SK-N-SH (cell line): ENCODE measurements around the gene SPATA24. TPM values are rescaled to one million over a fixed set of nuclear protein-coding genes. Genes with fewer than 3 reads are reported as not detected.

ENCODE experiments used
- CTCF ChIA-PET: fragments of 300-600, 350-600 bp; formaldehyde crosslinking; extraction: SDS; loops from one replicate; lab custom pipeline; 2021; lab: Yijun Ruan, JAX
- POLR2A ChIA-PET: fragments of 350-600 bp; sonication (Branson Sonifier 250); formaldehyde crosslinking; extraction: SDS; loops from one replicate; lab custom pipeline; 2020; ENCODE audit warnings: antibody characterized with exemption, inconsistent platforms; lab: Yijun Ruan, JAX
- DNase-seq: peaks from one replicate; pipeline ENCODE4 v3.0.0; 2012
- H2AFZ ChIP-seq: fragments of 200-600 bp; sonication (generic); 2 replicates; pipeline ENCODE4 v1.8.1; 2016; ENCODE audit warnings: antibody characterized with exemption, mild to moderate bottlenecking, low read depth
- H3F3A ChIP-seq: fragments of 200-600 bp; sonication (generic); replicated peaks from 2 replicates; pipeline ENCODE3; 2016; ENCODE audit warnings: antibody characterized with exemption, mild to moderate bottlenecking; ENCODE audit not compliant: insufficient read depth
- H3K27ac ChIP-seq, 2 experiments: fragments of 200-500 bp in 1 of 2; fragments of 200-600 bp in 1 of 2; sonication (Bioruptor generic) in 1 of 2; sonication (generic), shearing (Covaris generic) in 1 of 2; 2 replicates each; pipeline versions ENCODE4 v1.5.1 to v1.6.1; 2014 to 2016; ENCODE audit warnings: low read depth in 2 of 2, inconsistent platforms in 1 of 2, low read length in 1 of 2, mild to moderate bottlenecking in 1 of 2, mixed read lengths in 1 of 2
- H3K27me3 ChIP-seq: fragments of 200-600 bp; sonication (generic), shearing (Covaris generic); 2 replicates; pipeline ENCODE4 v1.6.1; 2016; ENCODE audit warnings: mixed run types; ENCODE audit not compliant: insufficient read depth
- H3K36me3 ChIP-seq, 2 experiments: fragments of 200-500 bp in 1 of 2; fragments of 200-600 bp in 1 of 2; sonication (Bioruptor generic) in 1 of 2; sonication (generic) in 1 of 2; replicated peaks in 1 of 2; 2 replicates each; pipeline versions ENCODE3 to v1.5.1; 2014 to 2016; ENCODE audit warnings: low read length in 1 of 2, mild to moderate bottlenecking in 1 of 2; ENCODE audit not compliant: insufficient read depth in 2 of 2, control insufficient read depth in 1 of 2
- H3K4me1 ChIP-seq, 2 experiments: fragments of 200-500 bp in 1 of 2; fragments of 200-600 bp in 1 of 2; sonication (Bioruptor generic) in 1 of 2; sonication (generic), shearing (Covaris generic) in 1 of 2; 2 replicates each; pipeline versions ENCODE4 v1.5.1 to v1.6.1; 2014 to 2016; ENCODE audit warnings: low read depth in 1 of 2, low read length in 1 of 2, mixed run types in 1 of 2; ENCODE audit not compliant: insufficient read depth in 2 of 2, control insufficient read depth in 1 of 2
- H3K4me2 ChIP-seq: fragments of 200-600 bp; sonication (generic), shearing (Covaris generic); 2 replicates; pipeline ENCODE4 v1.6.1; 2017; ENCODE audit warnings: mixed run types
- H3K4me3 ChIP-seq, 2 experiments: fragments of 200-500 bp in 1 of 2; fragments of 200-600 bp in 1 of 2; sonication (Bioruptor generic) in 1 of 2; sonication (generic), shearing (Covaris generic) in 1 of 2; 2 replicates each; pipeline versions ENCODE4 v1.5.1 to v1.8.1; 2014 to 2016; ENCODE audit warnings: low read depth in 2 of 2, inconsistent platforms in 1 of 2, low read length in 1 of 2, mild to moderate bottlenecking in 1 of 2, mixed read lengths in 1 of 2, moderate library complexity in 1 of 2
- H3K79me2 ChIP-seq: fragments of 200-600 bp; sonication (generic); 2 replicates; pipeline ENCODE4 v1.8.1; 2017; ENCODE audit warnings: mild to moderate bottlenecking; ENCODE audit not compliant: insufficient read depth
- H3K9ac ChIP-seq: fragments of 200-600 bp; sonication (generic); 2 replicates; pipeline ENCODE4 v1.6.1; 2017; ENCODE audit warnings: mixed run types
- H3K9me2 ChIP-seq: fragments of 200-600 bp; sonication (generic); 2 replicates; pipeline ENCODE4 v1.6.1; 2017; ENCODE audit warnings: mixed run types
- H3K9me3 ChIP-seq: fragments of 200-600 bp; sonication (generic); 2 replicates; pipeline ENCODE4 v1.6.1; 2017; ENCODE audit warnings: mixed run types, mild to moderate bottlenecking, moderate library complexity
- H4K20me1 ChIP-seq: fragments of 200-600 bp; sonication (generic); 2 replicates; pipeline ENCODE4 v1.6.1; 2017; ENCODE audit warnings: mild to moderate bottlenecking, mixed run types; ENCODE audit not compliant: insufficient read depth
- EP300 ChIP-seq, 2 experiments: IDR thresholded peaks; 2 replicates each; pipeline versions ENCODE4 v1.4.0 to v1.6.1; 2012; ENCODE audit warnings: borderline replicate concordance in 1 of 2, low read depth in 1 of 2, low read length in 1 of 2
- FOSL2 ChIP-seq: IDR thresholded peaks from 2 replicates; pipeline ENCODE4 v1.4.0; 2012; ENCODE audit warnings: low read depth, mild to moderate bottlenecking, moderate library complexity, borderline replicate concordance
- FOXJ3 ChIP-seq: sonication (generic); formaldehyde crosslinking; IDR thresholded peaks from 2 replicates; pipeline ENCODE4 v1.5.1; 2020; ENCODE audit warnings: mild to moderate bottlenecking, missing genetic modification reagents
- FOXM1 ChIP-seq: IDR thresholded peaks from 2 replicates; pipeline ENCODE4 v1.4.0; 2012; ENCODE audit warnings: low read depth, mild to moderate bottlenecking
- GABPA ChIP-seq: IDR thresholded peaks from 2 replicates; pipeline ENCODE4 v1.4.0; 2012; ENCODE audit warnings: low read depth, mild to moderate bottlenecking
- IRF3 ChIP-seq: fragments of 150-350 bp; IDR thresholded peaks from 2 replicates; pipeline ENCODE4 v1.6.1; 2016; ENCODE audit warnings: mild to moderate bottlenecking, low read depth, low read length
- JUND ChIP-seq: IDR thresholded peaks from 2 replicates; pipeline ENCODE4 v1.4.0; 2012
- MAX ChIP-seq: IDR thresholded peaks from 2 replicates; pipeline ENCODE4 v1.4.0; 2012; ENCODE audit warnings: low read depth
- NFIC ChIP-seq: IDR thresholded peaks from 2 replicates; pipeline ENCODE4 v1.4.0; 2012; ENCODE audit warnings: borderline replicate concordance
- RCOR1 ChIP-seq: fragments of 150-350 bp; IDR thresholded peaks from 2 replicates; pipeline ENCODE4 v1.6.1; 2017; ENCODE audit warnings: antibody characterized with exemption, low read length
- RFX5 ChIP-seq: IDR thresholded peaks from 2 replicates; pipeline ENCODE4 v1.6.1; 2012; ENCODE audit warnings: mild to moderate bottlenecking, improper control_type of control experiment, low read length
- RXRA ChIP-seq: IDR thresholded peaks from 2 replicates; pipeline ENCODE4 v1.4.0; 2012; ENCODE audit warnings: low read depth, mild to moderate bottlenecking, borderline replicate concordance
- SIN3A ChIP-seq: IDR thresholded peaks from 2 replicates; pipeline ENCODE4 v1.6.1; 2012; ENCODE audit warnings: low read depth, mild to moderate bottlenecking, low read length, moderate library complexity, borderline replicate concordance
- USF2 ChIP-seq: fragments of 150-350 bp; IDR thresholded peaks from 2 replicates; pipeline ENCODE4 v1.6.1; 2017; ENCODE audit warnings: antibody characterized with exemption, low read length, low read depth, borderline replicate concordance
- ZBTB33 ChIP-seq: IDR thresholded peaks from 2 replicates; pipeline ENCODE4 v1.4.0; 2012; ENCODE audit warnings: low read depth, borderline replicate concordance
- WGBS: methylation state at CpG from one replicate; pipeline ENCODE4 v1.1.6; 2017; ENCODE audit warnings: low lambda C conversion rate; 5-methylcytosine and 5-hydroxymethylcytosine counted together
- polyA plus RNA-seq, 3 experiments: library from polyadenylated mRNA; depleted of rRNA; stranded (reverse); fragments of >200 nt; gene quantifications; 2 replicates each; pipeline ENCODE4 v1.2.3, GENCODE V29; 2012

SPATA24 gene
- polyA plus RNA-seq, 1 of the 3 experiments (the other 2 are of a cell fraction) = 7.6 TPM

- H3K4me1 ChIP-seq = peaks cover 0 to 14% of the 10 kb centered on the region in 2 experiments; a peak in 1 of 4 replicates
- POLR2A ChIA-PET = interaction anchor here (0.6 to 1.1 kb wide), 3 partner anchors 10 to 156 kb away, joined by 3 to 4 read pairs (median 3); partner anchors contain the start of gene PROB1
- peak overlapping the region; percentile 74; the same call in 1 of the 2 replicates for H3K9ac ChIP-seq
- TF ChIP-seq EP300 (IDR thresholded peaks at IDR 0.05; ENCODE audit: borderline replicate concordance in 1 of 2, low read depth in 1 of 2, low read length in 1 of 2) (no peak), IRF3 (no peak), GABPA (no peak), FOXJ3 (no peak), SIN3A (no peak), USF2 (no peak), NFIC (no peak), FOXM1 (no peak), ZBTB33 (no peak), RCOR1 (no peak), JUND (no peak)
- TF ChIP-seq, all 33 proteins: peak for 0
- no peak for DNase-seq
- no peaks in the 10 kb centered on the region for H3K9me2 ChIP-seq
- peak overlapping the region in 1 of 2 experiments; percentile 57; a peak in 2 of 4 replicates for H3K4me3 ChIP-seq
- WGBS = 86% methylated on average over 5 of the region's 5 CpGs
- peak overlapping the region; percentile 76 for H3K4me2 ChIP-seq
- H3K36me3 ChIP-seq = peaks cover 0 to 2% of the 10 kb centered on the region in 2 experiments
- H3K27me3 ChIP-seq = no peaks in the 10 kb centered on the region
- peak overlapping the region; percentile 83 to 94 for H3K27ac ChIP-seq
- CTCF ChIA-PET = interaction anchor here (0.6 to 3.4 kb wide), 5 partner anchors 12 to 109 kb away, joined by 3 to 29 read pairs (median 7); partner anchors contain the start of genes MZB1 and PROB1
- H3F3A ChIP-seq = peaks cover 8% of the 10 kb centered on the region
- no peaks in the 10 kb centered on the region for H4K20me1 ChIP-seq
- no peaks in the 10 kb centered on the region for H3K79me2 ChIP-seq
- peak overlapping the region; percentile 82 for H2AFZ ChIP-seq
- H3K9me3 ChIP-seq = no peaks in the 10 kb centered on the region
Observed at GRCh38 chr5:139404484-139404840, 573 bp upstream of the SPATA24 start.

GRCh38 chr5:139403418-139403786 lies 487 bp downstream of the SPATA24 start:
- POLR2A ChIA-PET = interaction anchor here (0.5 to 1.1 kb wide), 4 partner anchors 9 to 301 kb away, joined by 3 to 5 read pairs (median 4); partner anchors contain the start of genes DNAJC18 and PROB1
- CTCF ChIA-PET = interaction anchor here (1.1 to 3.4 kb wide), 6 partner anchors 11 to 939 kb away, joined by 3 to 29 read pairs (median 7); partner anchors contain the start of genes DNAJC18, MZB1 and PROB1
- no peak for DNase-seq
- peaks cover 0 to 2% of the 10 kb centered on the region in 2 experiments for H3K36me3 ChIP-seq
- no peaks in the 10 kb centered on the region for H3K79me2 ChIP-seq
- peak overlapping the region; percentile 74 for H3K9ac ChIP-seq
- H3K9me2 ChIP-seq = no peaks in the 10 kb centered on the region
- 16% methylated on average over 7 of the region's 7 CpGs for WGBS
- no peaks in the 10 kb centered on the region for H4K20me1 ChIP-seq
- no peaks in the 10 kb centered on the region for H3K9me3 ChIP-seq
- no peaks in the 10 kb centered on the region for H3K27me3 ChIP-seq
- peak overlapping the region; percentile 76 for H3K4me2 ChIP-seq
- peak overlapping the region; percentile 94 to 95 for H3K27ac ChIP-seq
- peaks cover 0 to 13% of the 10 kb centered on the region in 2 experiments; a peak in 1 of 4 replicates for H3K4me1 ChIP-seq
- peaks cover 8% of the 10 kb centered on the region for H3F3A ChIP-seq
- H2AFZ ChIP-seq = peak overlapping the region; percentile 82
- peak overlapping the region; percentile 57 to 66 for H3K4me3 ChIP-seq
- TF ChIP-seq MAX (no peak), RXRA (no peak), FOSL2 (no peak), USF2 (no peak), RFX5 (no peak), IRF3 (no peak)
